HG03460 (cell line): ENCODE results near the gene ZFYVE26.
"Not testable (repeated sequence)": the region's sequence is repeated elsewhere in the genome, so short reads cannot be mapped to it uniquely, and the experiment has no call there.

Experiments
- ATAC-seq: cut with Tn5 transposase; IDR thresholded peaks from one replicate; pipeline ENCODE4 v1.9.1; 2021; ENCODE audit not compliant: unreplicated experiment

The ZFYVE26 gene

GRCh38 chr14:67717048-67717447 is 99.3 kb downstream of the ZFYVE26 start:
- no peak for ATAC-seq

DNA sequence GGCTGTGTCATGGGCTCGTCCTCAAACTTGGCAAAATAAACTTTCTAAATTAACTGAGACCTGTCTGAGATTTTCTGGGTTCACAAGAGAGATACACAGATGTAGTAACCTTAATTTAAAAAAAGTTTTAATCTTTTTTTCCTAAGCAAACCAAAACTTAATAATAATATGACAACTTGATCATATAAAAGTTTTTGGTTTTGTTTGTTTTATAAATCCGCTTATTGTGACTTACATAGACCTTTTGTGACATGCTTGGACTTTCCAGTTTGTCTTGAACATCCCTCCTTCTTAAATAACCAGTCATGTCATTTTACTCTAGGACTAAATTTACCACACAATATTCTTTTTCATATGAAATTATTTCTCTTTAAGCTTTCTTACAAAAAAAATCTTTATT is 106.2 kb downstream of the ZFYVE26 start:
- no peak for ATAC-seq

DNA sequence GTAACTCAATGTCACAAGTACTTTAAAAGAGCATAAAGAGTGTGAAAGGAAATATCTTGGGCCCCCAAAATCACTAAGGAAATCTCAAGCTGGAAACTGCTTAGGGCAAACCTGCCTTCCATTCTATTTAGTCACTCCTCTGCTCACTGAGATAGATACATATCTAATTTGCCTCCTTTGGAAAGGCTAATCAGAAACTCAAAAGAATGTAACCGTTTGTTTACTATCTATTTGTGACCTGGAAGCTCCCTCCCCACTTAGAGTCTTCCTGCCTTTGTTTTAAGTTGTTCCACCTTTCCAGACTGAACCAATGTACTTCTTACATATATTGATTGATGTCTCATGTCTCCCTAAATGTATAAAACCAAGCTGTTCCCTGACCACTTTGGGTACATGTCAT is 106.6 kb downstream of the ZFYVE26 start:
- not testable (repeated sequence) for ATAC-seq

GRCh38 chr14:67709346-67709745 is 107.0 kb downstream of the ZFYVE26 start:
- not testable (repeated sequence) for ATAC-seq

GRCh38 chr14:67705211-67705610 is 111.2 kb downstream of the ZFYVE26 start:
- ATAC-seq: no peak

- peak; percentile 54 for ATAC-seq
Observed at GRCh38 chr14:67704484-67705089, 111.8 kb downstream of the ZFYVE26 start.

GRCh38 chr14:67703997-67704396 is 112.4 kb downstream of the ZFYVE26 start:
- no peak for ATAC-seq

GRCh38 chr14:67701492-67701891 is 114.9 kb downstream of the ZFYVE26 start, which contains the start of gene RDH12:
Gene RDH12 (plus strand): TSS chr14:67701886. CDS start chr14:67722643, 20,757 bp downstream.
- not testable (repeated sequence) for ATAC-seq

DNA sequence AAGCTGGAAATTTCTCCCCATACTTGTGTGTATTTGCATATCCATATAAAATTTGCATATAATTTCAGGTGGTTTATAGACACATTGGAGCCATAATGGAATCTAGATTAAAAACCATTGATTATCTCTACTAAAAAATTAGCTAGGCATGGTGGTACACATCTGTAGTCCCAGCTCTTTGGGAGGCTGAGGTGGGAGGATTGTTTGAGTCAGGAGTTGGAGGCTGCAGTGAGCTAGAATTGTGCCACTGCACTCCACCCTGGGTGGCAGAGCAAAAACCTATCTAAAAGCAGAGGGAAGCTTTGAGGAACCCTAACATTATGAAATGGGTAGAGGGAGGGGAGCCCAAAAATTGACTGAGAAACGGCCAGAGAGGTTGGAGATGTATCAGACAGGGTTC is 118.2 kb downstream of the ZFYVE26 start:
- ATAC-seq: no peak

DNA sequence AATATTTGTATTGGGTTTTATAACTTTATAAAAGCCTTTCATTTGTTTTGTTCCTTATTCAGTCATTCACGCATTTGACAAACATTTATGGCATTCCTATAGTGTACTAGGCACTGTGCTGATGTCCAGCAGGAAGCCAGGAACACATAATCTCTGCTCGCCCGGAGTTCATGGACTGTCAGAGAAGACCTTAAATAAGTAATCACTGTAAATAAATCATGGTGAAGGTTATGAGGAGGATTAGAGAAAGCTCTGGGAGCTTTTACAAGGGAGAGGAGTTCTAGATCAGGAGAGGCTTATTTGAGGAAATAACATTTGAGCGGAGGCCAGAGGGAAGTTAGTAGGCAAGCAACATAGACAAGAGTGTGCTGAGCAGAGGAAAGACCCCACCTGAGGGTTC is 119.4 kb downstream of the ZFYVE26 start:
- ATAC-seq: no peak
